CD4-positive, alpha-beta T cell treated with Interleukin-12 subunit alpha and Interleukin-12 subunit beta, for 1 hour (primary cell): ENCODE measurements around the gene AIP.

ENCODE experiments used
- DNase-seq: peaks from one replicate; pipeline ENCODE4 v3.0.0-alpha.2; 2020

Gene AIP

GRCh38 chr11:67482827-67483798, at the start of gene AIP:
Gene AIP (plus strand): TSS chr11:67483026. CDS start chr11:67483159, 133 bp downstream.
- peak; percentile 98 for DNase-seq

DNA sequence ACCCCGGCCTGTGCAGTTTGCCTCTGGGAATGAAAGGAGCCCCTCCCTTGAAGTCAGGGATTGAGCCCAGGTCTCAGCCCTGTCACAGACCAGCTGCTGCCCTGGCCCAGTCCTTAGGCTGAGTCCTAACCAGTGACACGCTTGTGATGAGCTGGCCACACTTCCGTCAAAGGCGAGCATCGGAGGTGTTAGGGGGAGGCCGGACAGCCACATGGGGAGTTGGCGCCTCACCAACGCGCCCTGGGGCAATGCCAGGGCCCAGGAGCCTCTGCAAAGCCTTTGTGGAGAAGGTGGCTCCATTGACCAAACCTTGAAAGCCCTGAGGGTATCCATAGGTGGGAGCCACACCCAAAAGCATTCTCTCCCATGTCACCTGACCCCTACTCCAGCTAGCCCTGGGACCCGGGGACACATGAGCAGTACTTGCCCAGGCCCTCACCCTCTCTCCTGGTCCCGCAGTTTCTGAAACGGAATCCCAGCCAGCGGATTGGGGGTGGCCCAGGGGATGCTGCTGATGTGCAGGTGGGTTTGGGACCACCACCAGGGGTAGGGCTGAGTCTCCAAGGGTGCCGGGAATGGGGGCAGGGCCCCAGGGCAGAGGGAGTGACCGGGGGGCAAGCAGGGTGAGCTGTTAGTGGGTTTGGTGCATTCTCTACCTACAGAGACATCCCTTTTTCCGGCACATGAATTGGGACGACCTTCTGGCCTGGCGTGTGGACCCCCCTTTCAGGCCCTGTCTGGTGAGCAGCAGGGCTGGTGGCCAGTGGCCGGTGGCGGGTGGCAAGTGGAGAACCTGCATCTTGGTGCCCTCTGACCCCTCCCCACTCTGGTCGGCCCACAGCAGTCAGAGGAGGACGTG, 49.1 kb upstream of the AIP start:
- DNase-seq: no peak

DNA sequence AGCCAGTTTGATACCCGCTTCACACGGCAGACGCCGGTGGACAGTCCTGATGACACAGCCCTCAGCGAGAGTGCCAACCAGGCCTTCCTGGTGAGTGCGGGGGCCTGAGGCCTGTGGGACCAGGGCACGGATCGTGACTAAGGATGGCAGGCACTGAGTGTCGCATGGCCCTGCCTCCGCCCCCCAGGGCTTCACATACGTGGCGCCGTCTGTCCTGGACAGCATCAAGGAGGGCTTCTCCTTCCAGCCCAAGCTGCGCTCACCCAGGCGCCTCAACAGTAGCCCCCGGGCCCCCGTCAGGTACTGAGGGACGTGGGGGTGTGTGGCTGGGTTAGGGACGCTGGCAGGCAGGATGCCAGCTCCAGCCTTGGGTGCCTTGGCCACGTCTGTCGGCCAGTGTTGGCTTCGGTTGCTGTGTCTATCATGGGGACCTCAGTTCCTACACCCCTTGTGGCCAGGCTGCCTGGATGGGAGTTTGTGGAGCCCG, 48.4 kb upstream of the AIP start:
- no peak for DNase-seq

- DNase-seq: no peak
Measured at GRCh38 chr11:67435031-67435726, 47.6 kb upstream of the AIP start.

GRCh38 chr11:67435727-67436458, 46.9 kb upstream of the AIP start:
- no peak for DNase-seq

GRCh38 chr11:67436459-67437081, 46.3 kb upstream of the AIP start:
- peak; percentile 67 for DNase-seq

DNA sequence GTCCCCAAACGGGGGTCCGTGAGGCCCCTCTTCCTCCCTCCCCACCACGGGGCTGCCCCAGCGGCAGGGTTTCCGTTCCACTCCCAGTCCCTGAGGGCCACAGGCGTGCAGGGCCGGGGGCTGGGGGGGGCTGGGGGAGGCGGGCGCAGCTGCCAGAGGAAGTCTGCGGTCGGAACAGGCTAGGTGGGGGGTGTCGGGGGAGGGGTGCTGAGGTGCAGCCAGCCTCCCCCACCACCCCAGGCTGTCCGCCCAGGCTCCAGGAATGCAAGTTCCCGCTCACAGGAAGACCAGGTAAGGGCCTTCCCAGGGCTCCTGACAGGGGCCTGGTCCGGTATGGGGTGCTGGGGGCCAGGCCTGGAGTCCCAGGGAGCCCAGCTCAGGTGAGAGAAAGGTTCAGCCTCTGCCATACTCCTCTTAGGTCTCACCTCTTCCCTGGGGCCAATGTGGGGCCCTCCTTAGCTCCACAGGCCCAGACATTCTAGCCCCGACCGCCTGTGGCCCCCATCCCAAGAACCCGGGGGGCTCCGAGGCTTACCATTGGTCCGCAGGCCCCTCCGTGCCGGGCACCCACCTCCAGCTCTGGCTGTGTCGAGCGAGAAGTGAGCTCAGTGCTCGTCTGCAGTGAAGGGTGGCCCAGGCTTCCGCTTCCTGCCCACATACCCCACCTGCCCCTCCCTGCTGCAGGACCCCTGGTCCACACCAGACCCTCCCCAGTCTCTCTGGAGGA, 45.6 kb upstream of the AIP start, which contains the start of gene PTPRCAP:
TSS of gene PTPRCAP (minus strand) at position 601 of the 727 bp plus-strand sequence. CDS start at position 538, 63 bp downstream.
- peak; percentile 77 for DNase-seq

GRCh38 chr11:67437809-67438157, 45.0 kb upstream of the AIP start:
- DNase-seq: no peak

DNA sequence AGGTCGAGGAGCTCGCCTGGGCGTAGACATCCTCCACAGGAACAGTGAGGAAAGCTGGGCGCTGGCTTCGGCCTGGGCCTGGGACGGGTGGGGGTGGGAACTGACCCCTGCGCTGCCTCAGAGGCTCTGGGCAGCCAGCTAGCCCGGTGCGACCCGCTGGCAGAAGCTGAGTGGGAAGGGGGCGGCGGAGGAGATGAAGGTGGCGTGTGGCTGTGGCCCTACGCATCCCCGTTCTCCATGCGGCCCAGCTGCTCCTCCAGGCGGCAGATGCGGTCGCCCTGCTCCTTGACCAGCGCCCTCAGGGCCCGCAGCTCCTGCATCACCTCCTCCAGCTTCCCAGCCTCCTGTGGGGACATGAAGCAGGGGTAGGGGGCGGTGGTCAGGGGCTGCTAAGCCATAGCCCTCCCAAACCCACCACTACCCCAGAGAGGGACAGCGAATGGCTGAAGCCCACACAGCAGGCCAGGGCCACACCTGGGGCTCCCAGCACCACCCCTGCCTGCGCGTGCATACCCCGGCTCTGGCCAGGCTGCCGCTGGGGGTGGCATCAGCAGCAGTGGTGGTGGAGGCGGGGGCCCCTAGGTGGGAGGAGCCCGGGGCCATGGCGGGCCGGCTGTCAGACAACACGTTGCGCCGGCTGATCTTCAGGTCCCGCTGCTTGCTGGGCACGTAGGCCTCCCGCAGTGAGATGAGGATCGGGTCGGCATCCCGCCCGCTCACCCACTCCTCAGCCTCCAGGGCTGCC, 44.5 kb upstream of the AIP start:
- DNase-seq: peak; percentile 78

DNA sequence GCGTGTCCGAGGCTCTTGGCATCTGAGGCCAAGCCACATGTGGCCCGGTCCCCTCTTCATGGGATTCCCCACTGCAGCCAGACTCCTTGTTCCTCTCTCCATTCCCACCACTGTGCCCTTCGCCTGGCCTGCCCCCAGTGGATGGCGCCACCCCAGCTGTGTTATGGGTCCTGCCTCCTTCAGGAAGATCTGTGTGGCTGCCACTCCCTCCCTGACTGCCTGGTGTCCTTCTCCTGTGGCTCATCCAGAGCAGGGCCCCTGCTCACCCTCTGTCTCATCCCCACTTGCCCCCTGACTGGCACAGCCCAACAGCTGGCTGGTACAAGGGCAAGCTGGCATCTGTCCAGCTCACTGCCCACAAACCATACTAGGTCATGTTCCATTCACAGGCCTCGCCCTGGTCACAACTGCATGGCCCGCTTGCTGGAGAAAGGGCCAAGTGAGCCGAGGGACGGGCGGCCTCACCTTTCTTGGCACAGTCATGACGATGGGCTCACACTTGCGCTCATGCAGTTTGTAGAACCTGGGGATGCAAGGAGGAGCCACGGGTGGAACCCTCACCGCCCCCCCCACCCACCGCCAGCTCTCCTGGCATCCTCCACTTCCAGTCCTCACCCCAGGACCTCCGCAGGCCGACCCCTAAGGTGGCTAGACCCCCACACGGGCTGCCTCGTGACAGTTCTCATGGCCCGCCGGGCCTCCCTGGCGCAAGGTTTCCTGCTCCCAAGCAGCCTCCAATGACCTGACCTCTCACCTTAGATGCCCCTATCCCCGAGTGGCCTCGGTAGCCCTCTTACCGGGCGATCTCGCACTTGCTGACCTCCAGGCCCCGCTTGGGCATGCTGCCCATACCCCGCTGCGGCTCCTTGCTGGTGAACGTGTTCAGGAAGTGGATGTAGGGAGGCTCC, 43.3 kb upstream of the AIP start:
- DNase-seq: no peak

DNA sequence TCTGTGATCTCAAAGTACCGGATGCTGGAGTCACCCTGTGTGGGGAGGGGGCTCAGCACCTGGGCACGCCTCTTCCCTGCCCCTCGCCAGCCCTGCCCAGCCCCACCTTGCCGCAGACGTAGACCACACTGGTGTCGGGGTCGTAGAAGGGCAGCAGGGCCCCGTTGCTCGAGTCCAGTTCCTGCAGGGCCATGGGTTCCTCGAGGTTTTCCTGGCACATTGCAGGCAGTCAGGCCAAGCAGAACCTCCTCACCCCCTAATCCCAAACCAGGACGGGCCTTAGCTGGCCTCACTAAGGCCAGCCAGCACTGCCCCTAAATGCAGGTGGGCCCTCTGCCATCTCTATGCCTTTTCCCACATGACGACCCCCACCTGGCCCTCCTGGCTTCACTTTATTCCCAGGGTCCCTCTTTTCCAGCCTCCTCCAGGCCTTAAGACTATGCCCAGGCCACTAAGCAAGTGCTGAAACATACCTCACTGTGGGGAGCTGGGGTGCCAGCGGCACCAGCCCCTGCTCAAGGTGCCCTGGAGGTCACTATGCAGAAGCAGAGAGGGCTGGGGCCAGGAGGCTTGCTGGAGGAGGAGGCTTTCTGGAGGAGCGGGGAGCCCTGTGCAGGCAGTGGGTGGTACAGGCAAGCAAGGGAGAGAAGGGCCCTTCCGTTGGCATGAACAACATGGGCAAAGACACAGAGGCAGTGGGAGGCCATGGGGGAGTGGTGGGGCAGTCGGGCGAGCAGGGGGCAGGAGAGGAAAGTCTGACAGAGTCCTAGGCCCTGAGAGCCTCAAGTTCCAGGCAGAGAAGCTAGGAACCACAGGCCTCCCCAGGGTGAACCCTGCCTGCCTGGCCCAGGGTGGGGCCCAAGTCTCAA, 42.4 kb upstream of the AIP start:
- no peak for DNase-seq

GRCh38 chr11:67441098-67441563, 41.7 kb upstream of the AIP start:
- no peak for DNase-seq

- DNase-seq: peak; percentile 52
Measured at GRCh38 chr11:67441731-67442351, 41.0 kb upstream of the AIP start.

- no peak for DNase-seq
Measured at GRCh38 chr11:67442504-67443404, 40.1 kb upstream of the AIP start.

DNA sequence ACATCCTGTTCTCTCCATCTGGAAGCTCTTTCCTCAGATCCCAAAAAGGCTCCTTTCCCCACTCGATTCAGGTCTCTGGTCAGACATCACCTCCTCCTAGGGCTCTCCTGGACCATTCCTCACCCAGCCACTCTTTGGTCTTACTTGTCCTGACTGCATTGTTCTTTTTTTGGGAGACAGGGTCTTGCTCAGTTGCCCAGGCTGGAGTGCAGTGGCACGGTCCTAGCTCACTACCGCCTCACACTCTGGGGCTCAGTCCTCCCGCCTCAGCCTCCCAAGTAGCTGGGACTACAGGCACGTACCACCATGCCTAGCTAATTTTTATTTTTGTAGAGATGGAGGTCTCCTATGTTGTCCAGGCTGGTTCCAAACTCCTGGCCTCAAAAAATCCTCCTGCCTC, 37.3 kb upstream of the AIP start:
- DNase-seq: no peak

DNA sequence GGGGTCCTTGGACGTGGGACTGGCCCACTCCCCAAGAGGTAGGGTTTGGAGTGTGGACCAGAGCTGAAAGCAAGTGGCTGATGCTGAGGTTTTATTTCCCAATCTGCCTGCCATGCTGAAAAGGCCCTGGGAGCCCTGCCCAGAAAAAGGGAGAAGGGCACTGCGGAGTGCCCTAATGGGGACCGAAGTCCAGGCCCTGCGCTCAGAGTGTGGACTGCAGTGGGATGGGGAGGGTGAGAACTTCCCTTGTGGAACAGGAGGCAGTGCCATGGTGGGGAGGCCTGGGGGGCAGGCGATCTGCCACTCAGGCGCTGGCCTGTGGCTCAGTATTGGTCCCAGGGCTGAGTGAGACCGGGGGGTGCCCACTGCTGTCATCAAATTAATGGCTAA, 34.6 kb upstream of the AIP start:
- DNase-seq: no peak
